Measurements from ENCODE around the gene SCP2D1. TPM values are rescaled to one million over a fixed set of nuclear protein-coding genes. Genes with fewer than 3 reads are reported as not detected.

Gene SCP2D1
- total RNA-seq (2022), result not detected in 2 replicates
- Bru-seq, nascent RNA, result percentile 13 among the genes with signal in this experiment
- BruChase-seq, experiment 1, labeled RNA remaining after a 6-hour chase, result not detected
- BruChase-seq, experiment 2, labeled RNA remaining after a 2-hour chase, result not detected
- long read RNA-seq, result 0 reads

- ChIA-PET POLR2A (interaction anchor here (0.6 kb wide), 1 partner anchor 304 kb away, joined by 3 read pairs; no protein-coding TSS in a partner anchor), CTCF (interaction anchor here (1.6 kb wide), 1 partner anchor 11 kb away, joined by 7 read pairs; no protein-coding TSS in a partner anchor)
- TF ChIP-seq CTCF (IDR thresholded peaks at IDR 0.05; ENCODE audit: unreplicated experiment), result no peak
- no peak within 1 kb of the TSS for H3K27ac Mint-ChIP-seq (ENCODE audit: low read depth, unreplicated experiment)
- H3K36me3 Mint-ChIP-seq (ENCODE audit: insufficient read depth, unreplicated experiment), result no peaks in the 10 kb centered on the region
- no peaks in the 10 kb centered on the region for H3K4me1 Mint-ChIP-seq (ENCODE audit: insufficient read depth, unreplicated experiment)
- DNase-seq (ENCODE audit: unreplicated experiment), result no peak
- no peaks in the 10 kb centered on the region for H3K27me3 Mint-ChIP-seq (ENCODE audit: insufficient read depth, unreplicated experiment)
- H3K9me3 Mint-ChIP-seq (ENCODE audit: unreplicated experiment), result peaks cover 6% of the 10 kb centered on the region
- BruUV-seq (replicated peaks), result no TSS peak
- H3K4me3 Mint-ChIP-seq (ENCODE audit: unreplicated experiment), result no peak within 1 kb of the TSS
- intact Hi-C loops (cut with micrococcal nuclease), result no loop called here
These were observed at the start of gene SCP2D1 for GRCh38 chr20:18813483-18813882. Gene SCP2D1 (plus strand): TSS chr20:18813783. CDS start chr20:18813816, 33 bp downstream.

GRCh38 chr20:18767676-18768075 is 45.9 kb upstream of the SCP2D1 start:
- no peak overlapping the region for H3K4me3 Mint-ChIP-seq (ENCODE audit: unreplicated experiment)
- DNase-seq (ENCODE audit: unreplicated experiment), result no peak
- H3K4me1 Mint-ChIP-seq (ENCODE audit: insufficient read depth, unreplicated experiment), result no peaks in the 10 kb centered on the region
- ChIA-PET CTCF (interaction anchor here (1.1 kb wide), 1 partner anchor 26 kb away, joined by 3 read pairs; no protein-coding TSS in a partner anchor), POLR2A (no interaction called here)
- H3K27ac Mint-ChIP-seq (ENCODE audit: low read depth, unreplicated experiment), result no peak overlapping the region
- no peaks in the 10 kb centered on the region for H3K27me3 Mint-ChIP-seq (ENCODE audit: insufficient read depth, unreplicated experiment)
- no peaks in the 10 kb centered on the region for H3K9me3 Mint-ChIP-seq (ENCODE audit: unreplicated experiment)
- intact Hi-C loops (cut with micrococcal nuclease), result no loop called here
- TF ChIP-seq CTCF (IDR thresholded peaks at IDR 0.05; ENCODE audit: unreplicated experiment), result no peak
- H3K36me3 Mint-ChIP-seq (ENCODE audit: insufficient read depth, unreplicated experiment), result peaks cover 7% of the 10 kb centered on the region
- BruUV-seq (replicated peaks), result no TSS peak

- no peak overlapping the region for H3K4me3 Mint-ChIP-seq (ENCODE audit: unreplicated experiment)
- no peaks in the 10 kb centered on the region for H3K9me3 Mint-ChIP-seq (ENCODE audit: unreplicated experiment)
- ChIA-PET CTCF (interaction anchor here (0.6 to 1.0 kb wide), 3 partner anchors 16 to 484 kb away, joined by 3 to 5 read pairs (median 3); no protein-coding TSS in a partner anchor), POLR2A (no interaction called here)
- no peak for TF ChIP-seq CTCF (IDR thresholded peaks at IDR 0.05; ENCODE audit: unreplicated experiment)
- intact Hi-C loops (cut with micrococcal nuclease), result no loop called here
- no peak for DNase-seq (ENCODE audit: unreplicated experiment)
- no peaks in the 10 kb centered on the region for H3K27me3 Mint-ChIP-seq (ENCODE audit: insufficient read depth, unreplicated experiment)
- no peak overlapping the region for H3K27ac Mint-ChIP-seq (ENCODE audit: low read depth, unreplicated experiment)
- no TSS peak for BruUV-seq (replicated peaks)
- H3K4me1 Mint-ChIP-seq (ENCODE audit: insufficient read depth, unreplicated experiment), result no peaks in the 10 kb centered on the region
- H3K36me3 Mint-ChIP-seq (ENCODE audit: insufficient read depth, unreplicated experiment), result no peaks in the 10 kb centered on the region
These were observed 40.0 kb upstream of the SCP2D1 start for GRCh38 chr20:18773566-18773965.

- H3K36me3 Mint-ChIP-seq (ENCODE audit: insufficient read depth, unreplicated experiment), result no peaks in the 10 kb centered on the region
- no peak overlapping the region for H3K27ac Mint-ChIP-seq (ENCODE audit: low read depth, unreplicated experiment)
- H3K4me1 Mint-ChIP-seq (ENCODE audit: insufficient read depth, unreplicated experiment), result no peaks in the 10 kb centered on the region
- CTCF ChIA-PET, result interaction anchor here (0.6 to 1.0 kb wide), 2 partner anchors 15 to 483 kb away, joined by 3 read pairs; no protein-coding TSS in a partner anchor
- no TSS peak for BruUV-seq (replicated peaks)
- TF ChIP-seq CTCF (IDR thresholded peaks at IDR 0.05; ENCODE audit: unreplicated experiment), result no peak
- H3K4me3 Mint-ChIP-seq (ENCODE audit: unreplicated experiment), result no peak overlapping the region
- POLR2A ChIA-PET, result no interaction called here
- no peaks in the 10 kb centered on the region for H3K9me3 Mint-ChIP-seq (ENCODE audit: unreplicated experiment)
- H3K27me3 Mint-ChIP-seq (ENCODE audit: insufficient read depth, unreplicated experiment), result no peaks in the 10 kb centered on the region
- no peak for DNase-seq (ENCODE audit: unreplicated experiment)
- intact Hi-C loops (cut with micrococcal nuclease), result no loop called here
These were observed 39.4 kb upstream of the SCP2D1 start for GRCh38 chr20:18774207-18774606.

Measured in MCF 10A (cell line).